Chondrocyte (in vitro differentiated cells): Measurements from ENCODE around the gene CPNE8. TPM values are rescaled to one million over a fixed set of nuclear protein-coding genes. Genes with fewer than 3 reads are reported as not detected.

Experiments used
- DNase-seq: peaks from one replicate; pipeline ENCODE4 v3.0.0; 2021; ENCODE audit warnings: mixed read lengths, low spot score
- H3K27ac Mint-ChIP-seq: one replicate; pipeline ENCODE4 v1.8.0; 2021; ENCODE audit warnings: mild to moderate bottlenecking, moderate library complexity, mixed read lengths; ENCODE audit not compliant: unreplicated experiment
- H3K27me3 Mint-ChIP-seq: 2 replicates; pipeline ENCODE4 v1.8.0; 2021; ENCODE audit warnings: low read depth, mixed read lengths
- H3K36me3 Mint-ChIP-seq: 2 replicates; pipeline ENCODE4 v1.8.0; 2021; ENCODE audit warnings: low read depth, mixed read lengths
- H3K4me1 Mint-ChIP-seq: 2 replicates; pipeline ENCODE4 v1.8.0; 2021; ENCODE audit warnings: low read depth, mild to moderate bottlenecking, mixed read lengths
- H3K4me3 Mint-ChIP-seq: one replicate; pipeline ENCODE4 v1.8.0; 2021; ENCODE audit warnings: mild to moderate bottlenecking, moderate library complexity, mixed read lengths; ENCODE audit not compliant: unreplicated experiment
- H3K9me3 Mint-ChIP-seq: 2 replicates; pipeline ENCODE4 v1.8.0; 2021; ENCODE audit warnings: low read depth, mixed read lengths
- CTCF ChIP-seq: fragments of 200-600 bp; sonication (generic); IDR thresholded peaks from 2 replicates; pipeline ENCODE4 v1.5.0; 2021; ENCODE audit warnings: antibody characterized with exemption, mild to moderate bottlenecking, moderate library complexity
- total RNA-seq: library from RNA; stranded (reverse); gene quantifications from 3 replicates; pipeline ENCODE4 v1.2.1, GENCODE V29; 2021

The CPNE8 gene
- total RNA-seq, 1 donor from 2014 or later, result 10.6 TPM

- no peak for TF ChIP-seq CTCF
- Mint-ChIP-seq H3K4me1 (no peaks in the 10 kb centered on the region), H3K36me3 (no peaks in the 10 kb centered on the region), H3K4me3 (no peak overlapping the region), H3K27me3 (peaks cover 11% of the 10 kb centered on the region), H3K27ac (no peak overlapping the region), H3K9me3 (peaks cover 3% of the 10 kb centered on the region)
- no peak for DNase-seq
These were observed 13.8 kb upstream of the CPNE8 start for GRCh38 chr12:38919191-38919590.

GRCh38 chr12:38915429-38916182, 10.2 kb upstream of the CPNE8 start:
- TF ChIP-seq CTCF, result no peak
- no peak for DNase-seq
- H3K4me3 Mint-ChIP-seq, result no peak overlapping the region
- H3K4me1 Mint-ChIP-seq, result no peaks in the 10 kb centered on the region
- H3K9me3 Mint-ChIP-seq, result peaks cover 3% of the 10 kb centered on the region
- H3K27me3 Mint-ChIP-seq, result peaks cover 18% of the 10 kb centered on the region
- H3K36me3 Mint-ChIP-seq, result no peaks in the 10 kb centered on the region
- no peak overlapping the region for H3K27ac Mint-ChIP-seq

DNA sequence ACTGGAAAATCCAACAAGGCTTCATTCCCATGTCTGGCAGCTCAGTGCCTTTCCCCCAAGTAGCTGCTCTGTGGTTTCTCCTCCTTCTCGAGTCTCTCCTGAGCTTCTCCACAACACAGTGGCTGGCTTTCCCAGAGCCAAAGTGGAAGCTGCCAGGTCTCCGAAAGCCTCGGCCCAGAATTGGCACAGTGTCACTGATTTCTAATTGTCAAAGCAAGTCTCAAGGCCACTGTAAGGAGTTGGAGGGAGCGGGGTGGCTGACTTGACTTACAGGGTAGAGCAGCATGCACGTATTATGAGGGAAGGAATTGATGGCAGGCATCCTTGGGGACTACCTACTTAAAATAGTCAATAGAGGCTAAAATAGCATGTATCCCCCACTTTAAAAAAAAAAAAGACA, 6.7 kb upstream of the CPNE8 start:
- Mint-ChIP-seq H3K4me3 (no peak overlapping the region), H3K27me3 (peaks cover 27% of the 10 kb centered on the region), H3K27ac (no peak overlapping the region), H3K9me3 (no peaks in the 10 kb centered on the region), H3K4me1 (peaks cover 3% of the 10 kb centered on the region), H3K36me3 (no peaks in the 10 kb centered on the region)
- DNase-seq, result no peak
- TF ChIP-seq CTCF, result no peak

DNA sequence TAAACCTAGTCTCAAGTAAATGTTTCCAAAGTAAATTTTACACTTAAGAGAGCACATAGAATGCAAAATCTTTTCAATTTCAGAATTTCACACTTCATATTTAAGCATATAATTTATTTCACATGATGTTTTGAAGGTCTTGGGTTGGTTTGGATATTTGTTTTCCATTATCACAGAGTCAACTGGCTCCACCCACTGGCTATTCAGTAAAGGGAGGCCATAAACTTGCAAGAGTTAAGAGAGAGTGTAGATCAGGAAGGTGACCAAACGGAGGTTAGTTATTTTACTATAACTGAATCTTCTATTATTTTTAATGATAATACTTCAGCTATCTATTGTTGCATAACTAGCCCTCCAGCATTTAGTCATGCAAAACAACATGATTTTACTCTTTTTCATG, 6.2 kb upstream of the CPNE8 start:
- no peaks in the 10 kb centered on the region for H3K9me3 Mint-ChIP-seq

More for the DNA sequence above, 6.2 kb upstream of the CPNE8 start:
- Mint-ChIP-seq H3K27ac (no peak overlapping the region), H3K4me1 (peaks cover 8% of the 10 kb centered on the region), H3K27me3 (peaks cover 24% of the 10 kb centered on the region), H3K4me3 (no peak overlapping the region), H3K36me3 (no peaks in the 10 kb centered on the region)
- no peak for DNase-seq
- TF ChIP-seq CTCF, result peak; percentile 30
